Activated naive CD8-positive, alpha-beta T cell treated with anti-CD3 and anti-CD28 coated beads, Interleukin-2, amount 10 ng/mL, durations not matched to agents 7 days and 5 days (primary cell): ENCODE results near the gene MXD4. TPM values are rescaled to one million over a fixed set of nuclear protein-coding genes. Genes with fewer than 3 reads are reported as not detected.

Source experiments
- ATAC-seq: fragments of 150-1000 bp; cut with Tn5 transposase; one replicate; pipeline ENCODE4 v1.10.0; 2021; ENCODE audit warnings: low read depth, moderate library complexity
- POLR2A ChIA-PET: fragments of 350-600 bp; sonication (Branson Sonifier 250); formaldehyde crosslinking; loops from one replicate; lab custom pipeline; 2021; ENCODE audit warnings: antibody characterized with exemption; lab: Charles Lee
- DNase-seq: peaks from one replicate; pipeline ENCODE4 v3.0.0; 2021
- H3K27ac Mint-ChIP-seq: one replicate; pipeline ENCODE4 v1.8.0; 2022; ENCODE audit warnings: mild to moderate bottlenecking, mixed read lengths
- H3K27me3 Mint-ChIP-seq: one replicate; pipeline ENCODE4 v1.8.0; 2022; ENCODE audit warnings: mild to moderate bottlenecking, moderate library complexity, mixed read lengths
- H3K36me3 Mint-ChIP-seq: one replicate; pipeline ENCODE4 v1.8.0; 2021; ENCODE audit warnings: mild to moderate bottlenecking, mixed read lengths
- H3K4me1 Mint-ChIP-seq: one replicate; pipeline ENCODE4 v1.8.0; 2021; ENCODE audit warnings: mixed read lengths
- H3K4me3 Mint-ChIP-seq: one replicate; pipeline ENCODE4 v1.8.0; 2022; ENCODE audit warnings: mild to moderate bottlenecking, moderate library complexity, mixed read lengths
- H3K9me3 Mint-ChIP-seq: one replicate; pipeline ENCODE4 v1.8.0; 2021; ENCODE audit warnings: mixed read lengths
- total RNA-seq, 2 experiments: library from RNA; stranded (reverse); gene quantifications; one replicate each; pipeline ENCODE4 v1.2.3, GENCODE V29; 2021

MXD4 gene
- total RNA-seq, 2 experiments from 2014 or later: 26.2 to 33.2 TPM

DNA sequence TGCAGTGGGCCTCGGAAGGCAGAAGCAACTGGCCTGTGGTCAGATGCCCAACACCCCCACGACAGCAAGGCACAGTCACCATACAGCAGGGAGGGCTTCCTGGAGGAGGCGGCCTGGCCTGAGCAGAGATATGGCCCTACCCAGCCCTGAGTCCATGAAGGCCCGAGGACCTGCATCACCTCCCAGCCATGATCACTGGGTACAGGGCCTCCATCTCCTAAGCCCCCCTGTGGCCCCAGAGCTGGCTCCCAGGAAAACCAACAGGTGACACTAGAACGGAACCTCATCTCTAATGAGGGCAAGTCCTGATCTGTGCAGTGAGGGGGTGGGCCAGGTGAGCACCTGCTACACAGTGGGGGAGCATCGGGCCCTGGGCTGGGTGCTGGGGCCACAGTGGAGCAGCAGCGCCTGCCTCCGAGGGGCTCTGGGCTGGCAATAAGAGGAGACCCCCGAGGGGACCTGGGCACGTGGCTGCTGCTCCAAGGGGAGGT lies 26.2 kb upstream of the MXD4 start:
- no peaks in the 10 kb centered on the region for H3K36me3 Mint-ChIP-seq
- POLR2A ChIA-PET: interaction anchor here (0.6 kb wide), 1 partner anchor 326 kb away, joined by 3 read pairs; no protein-coding TSS in a partner anchor
- no peak overlapping the region for H3K4me3 Mint-ChIP-seq
- peaks cover 16% of the 10 kb centered on the region for H3K4me1 Mint-ChIP-seq
- ATAC-seq (no peak), DNase-seq (no peak)
- H3K9me3 Mint-ChIP-seq: peaks cover 3% of the 10 kb centered on the region
- H3K27me3 Mint-ChIP-seq: no peaks in the 10 kb centered on the region
- H3K27ac Mint-ChIP-seq: no peak overlapping the region

DNA sequence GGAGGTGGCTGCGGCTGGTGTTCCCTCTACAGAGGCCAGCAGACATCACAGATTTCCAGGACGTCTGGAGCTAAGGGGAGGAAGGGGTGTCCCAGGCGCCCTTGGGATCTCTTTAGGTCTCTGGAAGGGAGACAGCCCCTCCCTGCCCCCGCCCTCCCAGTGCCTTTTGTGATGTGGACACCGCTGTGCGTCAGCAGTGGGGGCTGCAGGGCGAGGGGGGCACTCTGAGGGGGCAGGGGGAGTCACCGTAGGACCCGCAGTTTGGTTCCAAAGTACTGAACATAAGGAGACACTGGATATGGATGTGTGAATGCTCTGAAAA lies 25.6 kb upstream of the MXD4 start:
- no peak overlapping the region for H3K4me3 Mint-ChIP-seq
- no peaks in the 10 kb centered on the region for H3K36me3 Mint-ChIP-seq
- ATAC-seq: no peak
- no peaks in the 10 kb centered on the region for H3K27me3 Mint-ChIP-seq
- no peak overlapping the region for H3K27ac Mint-ChIP-seq
- peaks cover 17% of the 10 kb centered on the region for H3K4me1 Mint-ChIP-seq
- POLR2A ChIA-PET: interaction anchor here (0.6 kb wide), 1 partner anchor 326 kb away, joined by 3 read pairs; no protein-coding TSS in a partner anchor
- DNase-seq: no peak
- peaks cover 3% of the 10 kb centered on the region for H3K9me3 Mint-ChIP-seq

DNA sequence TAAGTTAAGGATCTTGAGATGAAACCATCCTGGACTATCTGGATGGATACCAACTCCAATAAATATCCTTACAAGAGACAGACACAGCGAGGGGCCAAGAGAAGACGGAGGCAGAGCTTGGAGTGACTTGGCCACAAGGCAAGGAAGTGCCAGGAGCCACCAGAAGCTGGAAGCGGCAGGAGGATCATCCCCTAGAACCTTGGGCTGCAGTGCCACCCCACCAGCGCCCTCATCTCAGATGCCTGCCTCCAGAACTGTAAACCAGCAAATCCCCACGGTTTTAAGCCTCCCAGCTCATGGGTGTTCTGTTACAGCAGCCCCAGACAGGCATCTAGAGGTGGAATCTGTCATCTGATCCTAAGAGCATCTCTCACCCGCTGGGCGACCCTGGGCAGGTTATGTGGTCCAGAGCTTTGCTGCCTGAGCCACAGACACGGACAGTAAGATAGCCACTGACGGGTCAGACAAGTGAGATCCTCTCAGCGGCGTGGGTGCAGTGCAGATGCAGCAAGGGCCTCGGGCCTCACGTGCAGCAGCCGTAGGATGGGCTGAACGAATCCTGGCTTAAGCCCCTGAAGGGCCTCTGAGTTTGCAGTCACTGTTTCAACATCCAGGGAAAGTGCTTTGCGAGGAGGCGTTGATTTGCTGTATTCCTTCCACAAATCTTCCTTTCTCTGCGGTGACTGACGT lies 25.1 kb upstream of the MXD4 start:
- Mint-ChIP-seq H3K36me3 (no peaks in the 10 kb centered on the region), H3K27me3 (no peaks in the 10 kb centered on the region), H3K4me3 (no peak overlapping the region), H3K4me1 (peaks cover 22% of the 10 kb centered on the region), H3K9me3 (peaks cover 3% of the 10 kb centered on the region), H3K27ac (no peak overlapping the region)
- ATAC-seq (no peak), DNase-seq (no peak)
- POLR2A ChIA-PET: interaction anchor here (0.8 kb wide), 1 partner anchor 25 kb away, joined by 3 read pairs; the partner anchor contains the start of gene MXD4

DNA sequence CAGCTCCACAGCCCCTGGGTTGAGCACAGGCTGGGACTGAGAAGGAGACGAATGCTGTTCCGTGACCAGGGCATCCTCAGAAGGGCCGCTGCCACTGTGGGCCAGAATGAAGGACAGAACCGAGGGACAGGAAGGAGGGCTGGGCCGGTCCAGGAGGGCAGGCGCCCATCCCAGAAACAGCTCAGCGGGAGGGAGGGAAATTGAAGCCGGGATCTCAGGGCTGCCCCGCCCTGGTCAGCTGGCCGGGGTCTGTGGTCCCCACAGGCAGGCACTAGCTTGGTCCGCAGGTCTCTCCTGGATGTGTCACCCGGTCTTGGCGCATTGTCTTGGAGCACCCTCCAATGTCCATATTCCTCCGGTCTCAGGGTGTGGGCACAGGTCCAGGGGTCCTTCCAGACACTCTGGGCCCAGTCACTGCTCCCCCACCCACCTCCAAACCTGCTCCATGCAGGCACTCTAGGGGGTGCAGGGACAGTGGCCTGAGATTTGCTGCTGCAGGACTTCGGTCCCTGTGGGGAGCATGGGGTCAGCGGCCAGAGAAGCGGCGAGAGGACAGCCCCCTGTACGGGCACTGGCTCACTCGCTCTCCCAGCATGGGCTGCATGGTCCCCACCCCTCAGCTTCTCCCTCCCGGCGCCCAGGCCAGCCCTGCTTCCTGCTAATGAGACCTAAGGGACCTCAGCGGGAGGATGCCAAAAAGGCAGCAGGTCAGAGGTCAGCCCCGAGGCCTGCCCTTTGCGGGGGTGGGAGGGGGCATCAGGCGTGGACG lies 23.9 kb upstream of the MXD4 start:
- H3K27ac Mint-ChIP-seq: no peak overlapping the region
- H3K27me3 Mint-ChIP-seq: no peaks in the 10 kb centered on the region
- peaks cover 3% of the 10 kb centered on the region for H3K9me3 Mint-ChIP-seq
- no peak for ATAC-seq
- DNase-seq: no peak
- no peaks in the 10 kb centered on the region for H3K36me3 Mint-ChIP-seq
- peaks cover 25% of the 10 kb centered on the region for H3K4me1 Mint-ChIP-seq
- POLR2A ChIA-PET: interaction anchor here (1.4 kb wide), 1 partner anchor 24 kb away, joined by 6 read pairs; the partner anchor contains the start of gene MXD4
- no peak overlapping the region for H3K4me3 Mint-ChIP-seq

DNA sequence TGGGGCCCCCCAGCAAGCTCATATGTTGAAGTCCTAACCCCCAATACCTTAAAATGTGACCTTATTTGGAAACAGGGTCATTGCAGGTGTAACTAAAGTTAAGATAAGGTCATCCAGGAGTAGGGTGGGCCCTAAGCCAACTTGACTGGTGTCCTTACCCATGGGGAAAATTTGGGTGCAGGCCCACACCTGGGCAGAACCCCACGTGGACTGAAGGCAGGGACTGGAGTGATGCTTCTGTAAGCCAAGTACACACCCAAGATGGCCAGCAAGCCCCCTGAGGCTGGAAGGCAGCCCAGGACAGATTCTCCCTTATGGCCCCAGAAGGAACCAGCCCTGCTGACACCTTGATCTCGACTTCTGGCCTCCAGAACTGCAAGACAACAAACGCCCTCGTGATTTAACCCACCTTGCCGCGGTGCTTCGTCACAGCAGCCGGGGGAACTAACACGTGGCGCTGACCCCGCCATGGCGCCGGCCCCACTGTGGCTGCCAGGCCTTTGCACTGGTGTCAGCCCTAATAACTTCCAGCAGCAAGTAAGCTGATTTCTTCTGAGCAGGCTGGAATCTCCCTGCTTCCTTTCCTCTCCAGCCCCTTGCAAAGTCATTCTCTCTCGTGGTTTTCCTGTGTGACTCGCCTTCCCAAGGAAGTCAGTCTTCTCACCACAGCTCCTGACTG lies 23.2 kb upstream of the MXD4 start:
- DNase-seq (peak; percentile 29), ATAC-seq (no peak)
- H3K9me3 Mint-ChIP-seq: peaks cover 3% of the 10 kb centered on the region
- H3K36me3 Mint-ChIP-seq: no peaks in the 10 kb centered on the region
- no peaks in the 10 kb centered on the region for H3K27me3 Mint-ChIP-seq
- no peak overlapping the region for H3K4me3 Mint-ChIP-seq
- H3K4me1 Mint-ChIP-seq: peaks cover 24% of the 10 kb centered on the region
- no peak overlapping the region for H3K27ac Mint-ChIP-seq
- POLR2A ChIA-PET: interaction anchor here (1.4 kb wide), 1 partner anchor 23 kb away, joined by 6 read pairs; the partner anchor contains the start of gene MXD4

DNA sequence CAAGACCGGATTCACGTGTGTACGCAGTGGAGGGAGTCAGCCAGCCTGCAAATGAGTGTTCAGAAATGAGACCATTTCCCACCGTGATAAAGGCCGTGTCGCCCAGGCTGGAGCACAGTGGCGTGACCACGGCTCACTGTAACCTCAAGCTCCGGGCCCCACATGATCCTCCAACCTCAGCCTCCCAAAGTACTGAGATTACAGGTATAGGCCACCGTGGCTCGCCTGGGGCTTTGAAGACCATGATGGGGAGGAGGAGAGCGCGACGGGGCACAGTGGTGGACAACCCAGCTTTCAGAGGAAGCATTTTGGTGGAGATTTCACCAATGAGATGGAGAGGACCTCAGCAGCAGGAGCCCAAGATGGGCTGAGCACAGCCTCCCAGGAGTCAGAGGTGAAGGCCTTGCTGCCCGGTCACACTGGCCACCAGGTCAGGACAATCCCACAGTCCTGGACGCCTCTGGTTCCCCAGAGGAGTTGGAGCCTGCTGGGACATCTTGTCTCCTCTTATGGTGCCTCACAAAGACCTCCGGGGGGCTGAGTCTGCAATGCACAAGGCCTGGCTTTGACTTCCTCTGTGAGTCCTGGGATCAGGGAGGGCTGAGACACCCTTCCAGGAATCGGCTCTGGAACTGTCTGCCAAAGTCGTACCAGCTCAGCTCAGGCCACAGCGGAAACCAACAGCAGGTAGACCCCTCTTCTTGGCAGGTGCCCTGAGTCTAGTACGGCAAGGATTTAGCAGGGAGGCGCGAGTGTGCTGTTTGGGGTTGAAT lies 22.4 kb upstream of the MXD4 start:
- Mint-ChIP-seq H3K27me3 (no peaks in the 10 kb centered on the region), H3K9me3 (peaks cover 3% of the 10 kb centered on the region), H3K36me3 (no peaks in the 10 kb centered on the region), H3K4me1 (peaks cover 22% of the 10 kb centered on the region), H3K27ac (no peak overlapping the region), H3K4me3 (no peak overlapping the region)
- ATAC-seq (no peak), DNase-seq (no peak)
- POLR2A ChIA-PET: interaction anchor here (0.6 kb wide), 1 partner anchor 9 kb away, joined by 3 read pairs; no protein-coding TSS in a partner anchor

DNA sequence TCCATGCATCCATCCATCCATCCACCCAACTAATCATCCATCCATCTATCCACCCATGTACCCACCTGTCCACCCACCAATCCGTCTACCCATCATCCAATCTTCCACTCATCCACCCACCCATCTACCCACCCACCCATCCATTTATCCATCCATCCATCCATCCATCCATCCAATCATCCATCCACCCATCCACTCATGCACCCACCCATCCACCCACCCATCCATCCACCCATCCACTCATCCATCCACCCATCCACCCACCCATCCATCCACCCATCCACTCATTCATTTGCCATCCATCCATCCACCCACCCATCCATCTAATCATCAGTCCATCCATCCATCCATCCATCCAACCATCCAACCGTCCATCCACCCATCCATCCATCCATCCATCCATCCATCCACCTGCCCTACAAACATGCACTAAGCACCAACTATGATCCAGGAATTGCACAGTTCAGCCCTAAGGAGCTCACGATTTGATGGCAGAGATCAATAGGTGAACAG lies 21.3 kb upstream of the MXD4 start:
- no peak overlapping the region for H3K4me3 Mint-ChIP-seq
- peaks cover 3% of the 10 kb centered on the region for H3K9me3 Mint-ChIP-seq
- peaks cover 22% of the 10 kb centered on the region for H3K4me1 Mint-ChIP-seq
- no peak overlapping the region for H3K27ac Mint-ChIP-seq
- POLR2A ChIA-PET: interaction anchor here (0.6 kb wide), 1 partner anchor 10 kb away, joined by 3 read pairs; no protein-coding TSS in a partner anchor
- H3K27me3 Mint-ChIP-seq: no peaks in the 10 kb centered on the region
- H3K36me3 Mint-ChIP-seq: no peaks in the 10 kb centered on the region
- DNase-seq (no peak), ATAC-seq (no peak)

DNA sequence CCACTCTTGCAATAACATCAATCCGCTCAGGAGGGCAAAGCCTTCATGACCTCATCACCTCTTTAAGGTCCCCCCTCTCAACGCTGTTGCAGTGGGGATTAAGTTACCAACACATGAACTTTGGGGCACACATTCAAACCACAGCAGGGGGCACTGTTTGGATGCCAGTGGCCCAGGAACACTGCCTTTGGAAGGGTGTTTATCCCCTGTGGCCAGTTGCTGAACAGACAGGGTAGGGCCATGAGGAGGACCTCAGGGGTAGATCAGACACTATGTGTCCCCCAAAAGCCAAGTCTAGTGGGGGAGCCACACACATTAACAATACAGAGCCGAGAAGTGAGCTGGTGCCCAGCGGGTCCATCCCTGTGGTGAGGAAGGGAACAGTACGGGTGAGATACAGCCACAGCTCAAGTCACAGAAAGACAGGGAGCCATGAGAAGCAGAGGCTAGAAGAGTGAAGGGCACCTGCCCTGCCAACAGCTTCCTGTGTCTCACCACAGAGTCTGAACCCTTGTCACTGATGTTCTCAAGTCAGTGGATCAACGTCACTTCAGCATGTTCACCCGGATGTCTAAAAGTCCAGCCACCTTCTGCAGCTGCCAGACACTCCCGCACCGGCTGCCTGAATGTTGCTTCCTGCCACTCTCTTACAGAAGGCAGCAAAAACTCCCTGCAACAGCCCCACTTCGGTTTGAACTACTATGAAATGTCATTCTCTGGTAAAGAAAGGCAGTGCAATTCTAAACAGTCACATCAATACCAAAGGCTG lies 19.9 kb upstream of the MXD4 start:
- H3K27me3 Mint-ChIP-seq: no peaks in the 10 kb centered on the region
- H3K4me1 Mint-ChIP-seq: peaks cover 22% of the 10 kb centered on the region
- peak overlapping the region; percentile 90 for H3K27ac Mint-ChIP-seq
- peak; percentile 61 for DNase-seq
- H3K9me3 Mint-ChIP-seq: peaks cover 3% of the 10 kb centered on the region
- peak; percentile 97 for ATAC-seq
- POLR2A ChIA-PET: interaction anchor here (0.9 to 1.2 kb wide), 6 partner anchors 9 to 187 kb away, joined by 3 to 9 read pairs (median 4); partner anchors contain the start of genes MXD4 and RNF4
- H3K4me3 Mint-ChIP-seq: peak overlapping the region; percentile 48
- H3K36me3 Mint-ChIP-seq: no peaks in the 10 kb centered on the region

DNA sequence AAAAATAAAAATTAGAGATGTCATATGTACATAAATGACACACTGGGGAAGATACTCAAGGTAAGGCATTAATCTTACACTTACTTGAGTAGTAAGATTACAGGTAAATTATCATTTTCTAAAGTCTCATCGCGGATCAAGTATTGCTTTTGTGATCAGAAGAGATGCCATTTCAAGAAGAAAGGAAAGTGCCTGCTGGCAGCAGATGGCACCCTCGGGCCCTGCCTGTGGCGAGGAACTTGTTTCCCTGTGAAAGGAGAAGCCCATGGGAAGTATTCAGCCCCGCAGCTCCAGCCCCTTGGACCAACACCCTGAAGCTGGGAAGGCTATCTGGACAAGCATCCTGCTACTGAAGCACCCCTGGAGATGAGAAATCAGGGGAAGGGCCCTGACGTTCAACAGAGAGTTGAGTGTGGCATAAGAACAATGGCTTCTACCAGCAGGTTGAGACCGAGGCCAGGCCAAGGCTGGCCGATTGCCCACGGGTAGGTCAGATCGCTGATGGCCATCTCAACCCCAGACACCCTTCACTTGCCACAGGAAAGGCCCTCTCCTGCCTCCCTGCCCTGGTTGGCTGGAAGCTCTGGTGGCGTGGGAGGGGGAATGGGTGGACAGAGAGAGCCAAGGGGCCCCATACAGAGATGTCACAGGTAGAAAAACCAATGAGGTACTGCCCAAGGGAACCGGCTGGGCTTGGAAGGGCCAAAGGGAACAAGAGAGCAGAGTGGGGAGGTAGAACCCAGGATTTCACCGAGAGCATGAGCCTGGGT lies 18.8 kb upstream of the MXD4 start:
- Mint-ChIP-seq H3K9me3 (peaks cover 3% of the 10 kb centered on the region), H3K36me3 (no peaks in the 10 kb centered on the region), H3K27ac (peak overlapping the region; percentile 90), H3K27me3 (no peaks in the 10 kb centered on the region), H3K4me1 (peaks cover 22% of the 10 kb centered on the region), H3K4me3 (no peak overlapping the region)
- DNase-seq (no peak), ATAC-seq (no peak)
- POLR2A ChIA-PET: interaction anchor here (1.3 kb wide), 1 partner anchor 132 kb away, joined by 3 read pairs; no protein-coding TSS in a partner anchor

DNA sequence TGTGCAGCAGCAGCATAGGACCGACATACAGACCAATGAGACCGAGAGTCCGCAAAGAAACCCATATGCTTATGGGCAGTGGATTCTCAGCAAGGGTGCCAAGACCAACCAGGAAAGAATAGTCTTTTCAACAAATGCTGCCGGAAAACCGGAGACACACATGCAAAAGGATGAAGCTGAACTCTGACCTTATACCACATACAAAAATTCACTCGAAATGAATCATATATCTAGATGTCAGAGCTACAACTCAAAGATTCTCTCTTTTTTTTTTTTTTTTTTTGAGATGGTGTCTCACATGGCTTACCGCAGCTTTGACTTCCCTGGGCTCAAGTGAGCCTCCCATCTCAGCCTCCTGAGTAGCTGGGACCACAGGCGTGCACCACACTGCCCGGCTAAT lies 16.0 kb upstream of the MXD4 start:
- no peak overlapping the region for H3K4me3 Mint-ChIP-seq
- ATAC-seq: no peak
- POLR2A ChIA-PET: no interaction called here
- no peaks in the 10 kb centered on the region for H3K36me3 Mint-ChIP-seq
- H3K9me3 Mint-ChIP-seq: no peaks in the 10 kb centered on the region
- no peak for DNase-seq
- H3K27me3 Mint-ChIP-seq: no peaks in the 10 kb centered on the region
- peaks cover 17% of the 10 kb centered on the region for H3K4me1 Mint-ChIP-seq
- H3K27ac Mint-ChIP-seq: no peak overlapping the region

DNA sequence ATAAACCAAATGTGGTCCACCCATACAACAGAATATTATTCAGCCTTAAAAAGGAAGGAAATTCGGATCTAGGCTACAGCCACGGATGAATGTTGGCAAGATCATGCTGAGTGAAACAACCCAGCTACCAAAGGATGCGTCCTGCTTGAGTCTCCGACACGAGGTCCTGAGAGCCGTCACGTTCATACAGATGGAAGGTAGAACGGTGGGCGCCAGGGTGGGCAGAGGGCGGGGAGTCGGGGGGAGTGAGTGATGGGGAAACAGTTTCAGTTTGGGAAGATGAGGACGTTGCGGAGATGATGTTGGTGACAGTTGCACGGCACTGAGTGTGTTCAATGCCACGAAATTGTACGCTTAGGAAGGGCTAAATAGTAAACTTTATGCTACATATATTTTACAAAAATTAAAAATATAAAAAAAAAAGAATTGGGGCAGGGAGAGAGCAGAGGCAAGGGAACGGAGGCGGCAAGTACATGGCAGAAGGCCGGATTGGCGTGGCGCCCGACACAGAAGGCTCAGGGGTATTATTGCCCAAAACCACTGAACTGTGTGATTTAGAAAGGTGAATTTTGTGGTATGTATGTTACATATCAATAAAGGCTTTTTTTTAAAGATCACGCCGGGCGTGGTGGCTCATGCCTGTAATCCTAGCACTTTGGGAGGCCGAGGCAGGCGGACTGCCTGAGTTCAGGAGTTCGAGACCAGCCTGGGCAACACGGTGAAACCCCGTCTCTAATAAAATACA lies 14.8 kb upstream of the MXD4 start:
- Mint-ChIP-seq H3K27ac (no peak overlapping the region), H3K4me1 (peaks cover 7% of the 10 kb centered on the region), H3K27me3 (no peaks in the 10 kb centered on the region), H3K4me3 (no peak overlapping the region), H3K36me3 (no peaks in the 10 kb centered on the region), H3K9me3 (no peaks in the 10 kb centered on the region)
- no peak for DNase-seq
- POLR2A ChIA-PET: no interaction called here
- no peak for ATAC-seq
